Measurements from ENCODE around the gene STIMATE.

The STIMATE gene

GRCh38 chr3:52893723-52894122, 3.6 kb downstream of the STIMATE start:
- no peak for DNase-seq

DNA sequence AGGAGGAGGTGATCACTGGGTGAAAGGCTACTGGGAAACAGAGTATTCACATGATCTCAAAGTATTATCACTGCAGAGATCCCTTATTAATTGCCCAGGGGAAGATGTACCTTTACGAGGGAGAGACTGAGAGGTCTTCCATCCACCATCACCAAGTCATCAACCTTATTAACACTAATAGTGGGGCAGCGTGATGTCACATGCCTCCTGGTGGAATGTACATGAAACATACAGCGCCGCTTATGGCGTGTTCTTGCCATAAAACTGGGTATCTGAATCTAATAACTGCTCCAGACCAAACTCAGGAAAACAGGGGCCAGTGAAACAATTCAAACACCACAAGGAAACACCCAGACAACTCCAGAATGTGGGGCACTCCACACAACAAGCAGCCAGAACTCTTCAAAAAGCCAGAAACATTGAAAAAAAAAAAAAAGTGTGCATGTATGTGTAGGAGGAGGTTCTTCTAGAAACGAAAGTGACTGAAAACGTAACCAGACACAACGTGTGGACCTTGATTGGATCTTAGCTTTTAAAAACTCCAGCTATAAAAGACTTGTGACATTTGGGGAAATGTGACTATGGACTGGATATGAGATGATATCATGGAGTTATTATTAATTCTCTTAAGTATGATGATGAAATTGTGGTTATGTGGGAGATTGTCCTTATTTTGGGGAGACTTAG, 4.6 kb downstream of the STIMATE start:
- no peak for DNase-seq

DNA sequence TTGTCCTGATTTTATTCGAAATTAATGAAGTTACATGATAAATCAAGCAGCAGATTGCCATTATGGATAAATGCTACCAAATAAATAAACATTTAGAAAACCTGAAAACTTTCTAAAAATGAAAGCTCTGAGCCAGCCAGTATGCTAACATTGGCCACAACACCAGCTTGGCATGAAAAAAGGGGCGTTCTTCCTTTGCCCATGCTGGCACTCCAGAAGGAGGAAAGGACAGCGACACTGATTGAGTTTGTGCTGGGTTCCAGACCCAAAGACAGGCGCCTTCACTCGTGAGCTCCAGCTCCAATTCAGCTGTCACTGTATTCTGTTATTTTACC, 5.1 kb downstream of the STIMATE start:
- no peak for DNase-seq

DNA sequence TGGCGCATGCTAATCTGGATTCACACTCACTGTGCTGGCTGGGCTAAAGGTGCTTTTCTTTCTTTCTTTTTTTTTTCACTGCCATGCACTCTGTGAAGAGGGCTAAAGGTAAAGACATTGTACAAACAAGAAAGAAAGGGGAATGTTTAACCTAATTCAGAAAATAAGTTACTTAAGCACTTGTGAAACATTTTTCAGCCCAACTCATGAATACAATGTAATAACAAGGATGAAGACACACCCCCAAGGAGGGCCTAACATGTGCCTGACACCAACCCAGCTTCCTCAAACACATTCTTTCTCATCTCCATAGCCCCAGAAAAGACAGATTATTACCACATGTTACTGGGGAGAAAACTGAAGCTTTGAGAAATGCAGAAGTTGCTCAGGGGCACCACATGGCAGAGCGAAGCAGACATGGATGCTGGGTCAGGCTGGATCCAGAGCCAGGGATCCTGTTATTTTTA, 5.7 kb downstream of the STIMATE start:
- DNase-seq: no peak

- DNase-seq: no peak
These were observed 6.2 kb downstream of the STIMATE start for GRCh38 chr3:52891164-52891563.

DNA sequence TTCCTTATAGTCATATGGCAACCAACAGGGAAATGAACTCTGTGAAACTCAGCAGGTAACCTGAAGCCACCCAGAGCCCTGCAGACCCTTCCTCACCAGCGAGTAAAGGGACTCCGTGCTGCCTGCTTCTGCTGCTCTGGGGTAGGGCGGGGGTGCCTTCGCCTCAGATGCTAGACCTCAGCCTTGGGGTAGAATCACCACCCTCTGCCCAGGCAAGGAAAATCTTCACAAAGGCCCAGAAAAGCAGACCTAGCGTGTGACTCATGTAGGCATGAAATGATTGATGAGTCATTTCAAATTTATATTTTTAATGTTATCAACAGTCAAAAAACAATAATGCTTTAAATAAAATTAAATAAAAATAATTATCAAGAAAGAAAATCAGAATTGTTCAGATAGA, 6.6 kb downstream of the STIMATE start:
- no peak for DNase-seq

DNA sequence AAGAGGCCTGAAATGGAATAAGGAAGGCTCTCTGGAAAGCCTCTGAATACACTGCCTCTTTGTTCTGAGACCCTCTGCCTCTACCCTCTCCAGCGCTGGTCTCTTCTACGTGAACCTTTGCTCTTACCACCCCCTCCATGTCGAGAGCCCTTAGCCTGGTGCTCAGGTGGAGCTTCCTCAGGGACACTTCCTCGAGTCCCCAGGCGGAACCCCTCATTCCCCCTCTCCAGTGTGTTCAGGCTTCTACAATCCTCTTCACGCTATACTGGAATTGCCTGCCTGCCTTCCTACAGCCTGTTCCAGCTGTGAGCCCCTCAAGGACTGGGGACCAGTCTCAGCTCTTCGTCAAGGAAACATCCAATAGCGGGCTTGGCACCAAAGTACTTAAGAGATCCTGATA, 7.4 kb downstream of the STIMATE start:
- DNase-seq: no peak

DNA sequence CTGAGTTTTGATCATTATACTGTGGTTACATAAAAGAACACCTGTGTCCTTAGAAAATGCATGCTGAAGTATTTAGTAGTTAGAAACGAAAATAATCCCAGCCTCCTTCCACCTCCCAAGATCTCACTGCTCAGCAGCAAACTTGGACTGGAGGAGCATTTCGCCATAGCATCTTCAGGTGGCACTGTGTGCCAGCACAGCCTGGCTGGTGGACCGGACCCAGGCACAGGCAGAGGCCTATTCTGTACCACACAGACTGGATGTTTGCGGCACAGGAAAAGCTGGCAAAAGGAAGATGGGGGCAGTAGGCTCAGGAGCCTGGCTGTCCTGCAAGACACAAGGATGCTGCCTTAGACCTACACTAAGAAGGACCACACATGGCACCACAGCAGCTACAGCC, 10.2 kb downstream of the STIMATE start:
- no peak for DNase-seq

- no peak for DNase-seq
These were observed 11.2 kb downstream of the STIMATE start for GRCh38 chr3:52886049-52886730.

GRCh38 chr3:52882377-52882776, 15.0 kb downstream of the STIMATE start:
- no peak for DNase-seq

GRCh38 chr3:52881871-52882270, 15.5 kb downstream of the STIMATE start:
- DNase-seq: no peak

GRCh38 chr3:52880474-52880873, 16.9 kb downstream of the STIMATE start:
- no peak for DNase-seq

DNA sequence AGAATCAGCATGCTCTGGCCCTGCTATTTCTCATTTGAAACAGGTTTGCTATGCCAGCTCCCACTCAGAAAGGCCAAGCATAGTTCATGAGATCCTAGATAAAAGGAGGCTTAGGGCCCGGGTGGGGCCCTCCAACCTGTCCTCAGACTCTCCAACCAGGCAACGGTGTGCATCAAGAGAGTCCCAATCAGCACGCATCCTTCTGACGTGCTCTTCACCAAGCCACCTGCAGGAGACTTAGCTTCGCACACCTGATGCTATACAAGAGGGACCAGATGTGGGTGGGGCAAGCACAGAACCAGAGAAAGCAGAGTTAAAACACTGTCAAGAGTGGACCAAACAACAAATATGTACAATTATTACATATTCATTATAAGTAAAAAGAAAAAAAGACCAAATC, 17.3 kb downstream of the STIMATE start:
- DNase-seq: no peak

DNA sequence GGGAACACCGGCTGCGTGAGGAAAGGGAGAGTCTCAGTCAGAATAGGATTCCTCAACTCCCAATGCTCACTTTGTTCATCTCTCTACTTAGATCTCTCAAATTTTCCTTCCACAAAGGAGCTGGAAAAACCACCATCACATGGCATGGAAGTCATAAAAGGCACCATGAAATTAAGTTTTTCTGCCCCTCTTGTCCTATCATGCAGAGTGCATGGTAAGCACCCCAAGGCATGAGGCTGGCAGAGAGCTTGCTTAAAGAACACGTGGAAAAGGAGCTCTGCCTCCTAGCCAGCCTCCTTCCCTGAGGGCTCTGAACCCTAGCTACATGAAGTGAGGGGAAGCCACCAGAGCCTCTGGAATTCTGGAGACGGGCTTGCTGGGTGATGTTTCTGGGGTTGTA, 17.8 kb downstream of the STIMATE start:
- DNase-seq: no peak

DNA sequence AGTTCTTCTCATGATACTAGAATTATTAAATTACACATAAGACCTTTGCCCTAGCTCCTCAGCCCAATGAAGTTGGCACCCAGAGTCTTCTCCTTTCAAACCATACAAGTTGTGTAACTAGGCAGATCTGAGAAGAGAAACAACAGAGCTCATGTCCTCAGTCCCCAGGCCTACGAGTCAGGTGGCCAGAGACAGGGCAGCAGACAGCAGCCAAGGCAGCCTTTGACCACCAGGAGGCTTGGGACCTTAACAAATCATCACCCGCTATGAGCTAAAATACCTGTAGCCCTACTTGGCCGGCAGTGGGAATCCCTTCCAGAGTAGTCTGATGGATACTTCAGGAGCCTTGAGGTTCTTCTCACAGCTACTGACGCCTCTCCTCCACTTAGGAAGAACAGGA, 18.3 kb downstream of the STIMATE start:
- DNase-seq: no peak

DNA sequence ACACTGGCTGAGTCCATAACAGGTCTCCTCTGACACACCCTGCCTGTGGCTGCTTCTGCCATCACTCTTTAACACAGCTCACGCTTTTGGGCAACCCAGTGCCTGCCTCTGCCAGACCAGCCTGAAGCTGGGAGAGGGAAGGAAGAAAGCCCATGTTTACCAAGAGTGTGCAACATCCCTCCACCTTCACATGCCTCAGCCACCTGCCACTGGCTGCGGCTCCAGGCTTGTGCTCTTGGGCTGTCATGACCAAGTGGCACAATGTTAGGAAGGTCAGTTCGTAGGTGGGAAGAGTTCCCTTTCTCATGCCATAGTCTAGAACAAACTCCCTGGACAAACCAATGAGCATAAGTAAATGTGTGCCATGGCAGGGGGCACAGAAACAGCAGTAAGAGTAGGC, 20.3 kb downstream of the STIMATE start:
- DNase-seq: no peak

GRCh38 chr3:52874864-52875587, 22.3 kb downstream of the STIMATE start:
- DNase-seq: no peak

GRCh38 chr3:52874160-52874701, 23.1 kb downstream of the STIMATE start:
- DNase-seq: no peak

DNA sequence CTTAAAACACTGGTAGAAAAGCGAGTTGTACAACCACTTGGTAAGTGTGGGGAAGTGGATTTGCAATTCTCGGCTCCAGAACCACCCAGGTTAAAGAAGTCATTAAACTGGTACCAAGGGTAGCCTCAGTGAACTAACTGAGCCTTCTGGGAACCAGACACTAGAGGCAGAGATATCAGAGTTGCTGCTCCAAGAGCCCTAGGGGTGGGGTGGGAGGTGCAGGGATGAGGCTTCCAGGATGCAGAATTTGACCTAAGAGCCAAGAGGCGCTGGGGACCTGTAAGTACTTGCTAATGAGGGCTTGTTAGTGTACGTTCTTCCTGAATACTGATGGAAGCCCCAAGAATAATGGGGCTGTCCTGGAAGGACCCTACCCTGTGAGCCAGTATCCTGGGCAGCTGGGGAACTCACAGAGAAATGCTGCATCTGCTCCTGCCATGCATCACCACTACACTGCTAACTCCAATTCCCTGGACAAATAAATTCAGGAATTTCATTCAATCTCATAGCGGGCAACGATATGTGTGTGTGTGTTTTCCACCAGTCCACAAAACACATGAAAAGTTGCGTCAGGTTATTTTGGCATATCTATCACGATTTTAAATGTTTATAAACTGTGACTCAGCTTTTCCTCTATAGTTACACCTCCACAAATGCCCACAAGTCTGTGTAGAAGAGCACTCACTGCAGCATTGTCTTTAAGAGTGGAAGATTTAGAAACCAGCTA, 23.8 kb downstream of the STIMATE start:
- no peak for DNase-seq

DNA sequence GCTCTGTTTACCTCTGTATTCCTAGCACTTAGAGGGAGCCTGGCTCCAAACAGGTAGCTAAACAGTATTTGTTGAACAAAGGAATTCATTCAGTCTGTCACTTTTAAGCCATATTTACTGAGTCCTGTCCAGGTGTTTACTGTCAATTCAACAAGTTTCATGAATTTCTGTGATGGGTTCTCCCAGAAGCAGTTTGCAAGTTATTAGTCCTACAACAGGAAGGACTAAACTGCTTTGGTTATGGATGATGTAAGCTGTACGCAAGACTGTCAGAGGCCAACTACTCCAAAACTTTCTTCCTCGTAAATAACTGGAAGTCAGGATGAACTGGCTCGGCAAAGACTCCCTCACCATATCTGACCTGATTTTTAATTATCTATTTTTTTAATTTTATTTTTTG, 25.1 kb downstream of the STIMATE start:
- no peak for DNase-seq

GRCh38 chr3:52871761-52872160, 25.6 kb downstream of the STIMATE start:
- no peak for DNase-seq

DNA sequence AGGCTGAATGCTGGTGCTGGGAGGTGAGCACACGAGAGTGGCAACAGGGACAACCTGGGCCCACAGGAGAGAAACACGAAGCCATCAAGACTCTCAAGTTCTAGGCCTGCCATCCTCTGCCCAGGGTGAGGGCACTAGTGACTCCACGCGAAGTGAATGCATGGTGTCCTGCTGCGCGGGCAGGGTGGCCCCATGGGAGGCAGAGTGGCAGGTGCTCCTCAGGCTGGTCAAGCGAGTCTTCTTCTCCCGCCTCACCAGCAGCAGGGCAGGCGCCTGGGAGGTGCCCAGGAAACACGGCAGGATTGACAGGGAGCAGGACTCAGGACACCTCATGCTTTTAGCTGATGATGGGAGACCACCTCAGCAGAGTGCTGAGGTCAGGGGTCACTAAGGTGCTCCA, 26.9 kb downstream of the STIMATE start:
- no peak for DNase-seq

- DNase-seq: no peak
These were observed 30.9 kb downstream of the STIMATE start for GRCh38 chr3:52866427-52866826.
